C4-2B (cell line): ENCODE results near the gene SNN.

Experiments used
- ZFX ChIP-seq: fragments of 450-650 bp; IDR thresholded peaks from 2 replicates; pipeline ENCODE4 v1.6.1; 2017
- TF ChIP-seq, protein P1 (sequence below): fragments of 450-650 bp; conservative IDR thresholded peaks from 2 replicates; pipeline ENCODE4 v1.5.1; 2017; ENCODE audit warnings: mild to moderate bottlenecking

DNA sequence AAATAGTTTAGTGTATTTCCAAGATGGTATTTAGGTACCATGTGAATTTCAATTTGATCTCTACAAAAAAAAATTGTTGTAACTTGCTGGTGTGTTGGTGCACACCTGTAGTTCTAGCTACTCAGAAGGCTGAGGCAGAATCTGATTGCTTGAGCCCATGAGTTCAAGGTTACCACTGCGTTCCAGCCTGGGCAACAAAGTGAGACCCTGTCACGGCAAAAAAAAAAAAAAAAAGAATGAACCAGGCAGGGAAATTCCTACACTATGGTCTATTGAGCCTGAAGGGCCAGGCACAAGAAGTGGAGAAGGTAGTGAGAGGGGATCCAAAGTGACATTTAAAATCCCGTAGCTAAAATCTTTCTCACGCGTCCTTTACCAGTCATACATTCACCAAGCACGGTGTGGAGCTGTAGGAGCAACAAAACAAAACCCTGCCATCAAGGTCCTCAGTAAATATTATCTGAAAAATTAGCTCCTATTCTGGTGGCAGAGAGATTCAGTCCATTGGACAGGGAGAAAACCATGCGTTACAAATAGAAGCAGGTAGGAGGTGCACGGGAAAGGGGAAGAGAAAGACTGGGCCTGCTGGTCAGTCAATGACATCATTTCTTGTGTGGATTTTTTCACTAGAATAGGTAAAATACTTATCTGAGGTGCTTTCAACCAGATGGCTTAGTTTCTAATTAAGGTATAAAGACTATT lies 47.1 kb downstream of the SNN start:
- TF ChIP-seq, protein P1, sequence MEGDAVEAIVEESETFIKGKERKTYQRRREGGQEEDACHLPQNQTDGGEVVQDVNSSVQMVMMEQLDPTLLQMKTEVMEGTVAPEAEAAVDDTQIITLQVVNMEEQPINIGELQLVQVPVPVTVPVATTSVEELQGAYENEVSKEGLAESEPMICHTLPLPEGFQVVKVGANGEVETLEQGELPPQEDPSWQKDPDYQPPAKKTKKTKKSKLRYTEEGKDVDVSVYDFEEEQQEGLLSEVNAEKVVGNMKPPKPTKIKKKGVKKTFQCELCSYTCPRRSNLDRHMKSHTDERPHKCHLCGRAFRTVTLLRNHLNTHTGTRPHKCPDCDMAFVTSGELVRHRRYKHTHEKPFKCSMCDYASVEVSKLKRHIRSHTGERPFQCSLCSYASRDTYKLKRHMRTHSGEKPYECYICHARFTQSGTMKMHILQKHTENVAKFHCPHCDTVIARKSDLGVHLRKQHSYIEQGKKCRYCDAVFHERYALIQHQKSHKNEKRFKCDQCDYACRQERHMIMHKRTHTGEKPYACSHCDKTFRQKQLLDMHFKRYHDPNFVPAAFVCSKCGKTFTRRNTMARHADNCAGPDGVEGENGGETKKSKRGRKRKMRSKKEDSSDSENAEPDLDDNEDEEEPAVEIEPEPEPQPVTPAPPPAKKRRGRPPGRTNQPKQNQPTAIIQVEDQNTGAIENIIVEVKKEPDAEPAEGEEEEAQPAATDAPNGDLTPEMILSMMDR, result no peak
- TF ChIP-seq ZFX, result no peak
